ENCODE measurements around the gene PREX1.

PREX1 gene

GRCh38 chr20:48629069-48629959 lies 198.5 kb downstream of the PREX1 start:
- no peak for DNase-seq

DNA sequence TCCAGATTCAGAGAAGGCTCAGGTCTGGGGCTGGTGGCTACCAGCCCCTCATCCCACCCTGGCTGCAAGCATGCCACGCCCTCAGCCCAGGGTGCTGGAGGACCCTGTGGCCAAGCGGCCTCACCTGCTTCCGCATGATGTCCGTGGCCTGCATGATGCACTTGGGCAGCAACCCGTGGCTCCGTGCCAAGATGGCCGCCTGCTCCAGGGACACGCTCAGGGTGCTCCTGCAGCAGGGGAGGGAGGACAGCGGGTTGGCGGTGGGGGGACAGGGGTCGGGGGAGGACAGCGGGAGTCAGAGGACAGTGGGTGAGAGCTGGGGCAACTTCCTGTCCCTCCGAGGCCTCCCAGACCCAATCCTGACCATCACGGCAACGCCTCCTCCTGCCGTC lies 200.1 kb downstream of the PREX1 start:
- DNase-seq = no peak

DNA sequence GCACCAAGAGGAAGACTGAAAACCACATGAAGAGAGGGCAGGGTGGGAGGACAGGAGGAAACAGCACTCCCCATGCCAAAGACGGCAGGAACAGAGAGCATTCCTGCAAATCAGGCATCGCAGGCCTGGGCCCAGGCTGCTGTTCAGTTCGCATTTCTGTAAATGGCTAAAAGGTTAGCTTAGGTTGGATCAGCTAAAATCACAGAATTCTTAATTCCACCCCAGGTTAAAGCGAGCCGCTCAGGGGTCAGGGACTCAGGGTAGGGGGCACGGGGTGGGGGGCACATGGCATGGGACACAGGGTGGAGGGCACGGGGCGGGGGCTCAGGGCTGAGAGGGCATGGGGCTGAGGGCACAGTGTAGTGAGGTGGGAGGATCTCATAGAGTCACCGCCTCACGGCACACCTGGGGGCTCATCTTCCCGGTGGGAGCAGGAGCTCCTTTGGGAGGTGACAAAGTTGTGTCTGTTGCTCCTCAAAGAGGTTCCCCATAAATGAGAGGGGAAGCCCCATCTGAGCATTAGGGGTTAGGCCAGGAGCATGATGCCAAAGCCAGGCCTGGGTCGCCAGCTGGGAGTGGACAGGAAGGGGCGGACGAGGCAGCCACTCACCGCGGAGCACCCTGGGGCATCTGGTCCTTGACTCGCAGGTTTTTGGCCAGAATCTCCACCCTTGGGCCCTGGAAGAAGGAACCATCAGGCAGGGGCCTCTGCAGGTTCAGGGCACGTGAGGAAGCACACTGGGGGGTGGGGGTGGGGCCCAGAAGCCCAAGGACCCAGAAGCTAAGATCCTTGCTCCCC lies 200.7 kb downstream of the PREX1 start:
- no peak for DNase-seq

- DNase-seq = no peak
Observed at GRCh38 chr20:48626226-48626937, 201.4 kb downstream of the PREX1 start.

DNA sequence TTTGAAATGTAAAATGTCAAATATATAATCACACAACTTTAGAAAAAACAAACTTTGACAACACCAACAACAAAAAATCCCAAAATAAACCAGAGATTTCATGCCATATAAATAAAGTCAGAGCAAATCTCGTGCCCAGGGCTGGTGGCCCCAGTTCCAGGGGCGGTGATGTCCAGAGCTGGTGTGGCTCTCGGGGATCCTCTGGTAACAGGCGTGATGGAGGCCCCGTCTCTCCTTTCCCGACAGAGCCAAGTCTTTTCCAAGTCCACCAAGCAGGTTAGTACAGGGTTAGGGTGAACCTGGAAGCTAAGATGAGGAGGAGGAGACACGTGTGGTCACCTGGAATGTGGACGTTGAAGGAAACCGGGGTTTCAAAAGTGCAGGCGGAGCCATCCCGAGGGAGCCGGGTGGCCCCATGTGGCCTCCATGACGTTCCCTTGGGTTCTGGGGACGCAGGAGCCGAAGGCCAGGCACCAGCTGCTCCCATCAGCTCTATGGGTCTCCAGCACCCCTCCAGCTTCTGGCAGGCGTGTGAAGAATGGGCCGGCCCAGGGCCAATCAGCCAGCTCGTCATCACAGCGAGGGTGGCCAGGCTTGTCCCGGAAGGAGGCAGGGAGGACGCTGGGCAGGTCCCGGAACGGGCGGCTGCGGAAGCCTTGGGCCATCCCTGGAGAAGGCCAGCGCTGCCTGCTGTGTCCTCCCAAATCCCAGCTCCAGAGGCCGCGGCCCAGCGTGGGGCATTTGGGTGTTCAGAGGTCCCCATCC lies 202.5 kb downstream of the PREX1 start:
- DNase-seq = no peak

GRCh38 chr20:48624315-48625020 lies 203.3 kb downstream of the PREX1 start:
- DNase-seq = no peak

DNA sequence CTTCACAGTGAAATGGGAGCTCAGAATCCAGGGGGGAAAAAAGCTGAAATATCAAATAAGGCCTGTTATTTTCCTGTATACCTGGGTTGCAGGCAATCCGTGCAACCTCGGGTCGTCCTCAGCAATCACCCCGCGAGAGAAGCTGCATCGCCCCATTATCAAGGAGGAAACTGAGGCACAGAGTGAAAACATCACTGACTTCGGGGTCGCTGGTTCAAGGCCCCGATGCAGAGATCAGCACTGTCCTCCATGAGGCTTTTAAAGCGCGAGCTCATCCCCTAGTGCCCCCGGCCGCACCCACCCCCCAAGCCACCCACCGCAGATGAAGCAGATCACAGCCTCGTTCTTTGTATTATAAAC lies 203.9 kb downstream of the PREX1 start:
- DNase-seq = no peak

DNA sequence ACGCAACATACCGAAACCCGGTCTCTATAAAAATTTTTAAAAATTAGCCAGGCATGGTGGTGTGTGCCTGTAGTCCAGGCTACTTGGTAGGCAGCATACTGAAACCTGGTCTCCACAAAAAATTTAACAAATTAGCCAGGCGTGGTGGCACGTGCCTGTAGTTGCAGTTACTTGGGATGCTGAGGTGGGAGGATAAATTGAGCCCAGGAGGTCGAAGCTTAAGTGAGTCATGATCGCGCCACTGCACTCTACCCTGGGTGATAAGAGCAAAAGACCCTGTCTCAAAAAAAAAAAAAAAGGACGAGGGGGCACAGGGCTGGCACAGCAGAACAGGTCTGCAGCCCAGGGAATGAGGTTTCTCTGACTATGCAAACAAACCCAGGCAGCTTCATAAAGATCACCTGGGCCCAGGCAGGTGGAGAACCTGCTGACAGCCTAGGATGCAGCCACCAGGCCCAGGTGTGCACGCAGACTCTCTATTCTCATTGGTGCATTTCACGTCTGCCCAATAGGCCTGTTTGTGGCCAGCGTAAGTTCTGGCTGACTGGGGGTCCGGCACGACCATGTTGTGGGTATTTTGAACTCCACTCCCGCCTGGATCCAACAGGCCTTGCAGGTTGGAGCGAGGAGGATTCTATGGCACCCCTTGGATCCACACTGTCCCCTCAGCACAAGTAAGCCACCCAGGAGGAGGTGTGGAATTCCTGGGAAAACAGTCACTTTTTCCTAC lies 204.5 kb downstream of the PREX1 start:
- DNase-seq = no peak

- no peak for DNase-seq
Observed at GRCh38 chr20:48622421-48622820, 205.4 kb downstream of the PREX1 start.

DNA sequence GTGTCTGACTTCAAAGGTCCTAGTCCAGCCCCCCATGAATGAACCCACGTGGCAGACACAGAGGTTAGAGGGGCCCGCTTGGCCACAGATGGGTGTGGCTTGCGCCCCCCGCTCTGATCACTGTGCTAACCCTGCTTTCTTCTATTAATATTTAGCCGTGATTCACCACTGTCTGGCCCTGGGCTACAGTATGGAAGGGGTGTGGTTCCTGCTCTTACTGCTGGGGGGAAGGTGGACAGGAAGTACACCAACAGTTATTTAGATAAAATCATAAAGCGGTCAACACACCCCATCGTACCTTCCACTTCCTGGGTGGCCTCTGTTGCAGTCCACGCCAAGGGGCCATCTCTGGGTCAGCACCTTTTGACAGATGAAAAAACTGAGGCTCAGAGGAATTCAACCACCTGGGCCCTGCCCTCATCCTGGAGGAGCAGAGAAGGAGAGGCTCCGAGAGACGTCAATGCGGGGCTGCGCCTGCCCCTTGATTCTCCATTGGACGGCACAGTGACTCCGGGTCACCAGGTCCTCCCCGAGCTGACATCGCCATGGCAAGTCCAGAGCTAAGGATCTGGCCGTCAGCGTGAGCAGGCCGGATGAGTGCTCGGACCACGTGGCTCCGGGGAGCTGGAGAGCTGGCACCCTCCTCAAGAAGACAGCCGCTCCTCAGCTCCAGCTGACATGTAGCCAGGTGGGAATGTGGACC lies 206.3 kb downstream of the PREX1 start:
- DNase-seq = no peak

GRCh38 chr20:48620507-48621375 lies 207.1 kb downstream of the PREX1 start:
- peak; percentile 19 to 37 for DNase-seq

DNA sequence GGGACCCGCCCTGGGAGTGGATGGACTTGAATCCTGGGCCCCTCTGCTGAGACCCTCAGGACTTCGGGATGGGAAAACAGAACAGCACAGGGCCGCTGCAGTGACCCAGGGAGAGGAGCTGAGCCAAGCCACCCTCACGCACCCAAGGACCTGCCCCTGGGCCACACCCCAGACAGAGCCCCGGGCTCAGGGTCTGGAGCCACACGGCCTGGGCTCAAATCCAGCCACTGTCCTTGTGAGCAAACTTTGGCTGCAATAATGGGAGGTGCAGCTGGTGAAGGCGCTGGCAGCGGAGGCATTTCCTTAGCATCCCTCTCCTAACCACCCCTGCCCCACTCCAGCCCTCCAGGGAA lies 207.7 kb downstream of the PREX1 start:
- no peak for DNase-seq

- DNase-seq = no peak
Observed at GRCh38 chr20:48619126-48620101, 208.4 kb downstream of the PREX1 start.

GRCh38 chr20:48618631-48619030 lies 209.2 kb downstream of the PREX1 start:
- no peak for DNase-seq

GRCh38 chr20:48618052-48618451 lies 209.7 kb downstream of the PREX1 start:
- DNase-seq = no peak

DNA sequence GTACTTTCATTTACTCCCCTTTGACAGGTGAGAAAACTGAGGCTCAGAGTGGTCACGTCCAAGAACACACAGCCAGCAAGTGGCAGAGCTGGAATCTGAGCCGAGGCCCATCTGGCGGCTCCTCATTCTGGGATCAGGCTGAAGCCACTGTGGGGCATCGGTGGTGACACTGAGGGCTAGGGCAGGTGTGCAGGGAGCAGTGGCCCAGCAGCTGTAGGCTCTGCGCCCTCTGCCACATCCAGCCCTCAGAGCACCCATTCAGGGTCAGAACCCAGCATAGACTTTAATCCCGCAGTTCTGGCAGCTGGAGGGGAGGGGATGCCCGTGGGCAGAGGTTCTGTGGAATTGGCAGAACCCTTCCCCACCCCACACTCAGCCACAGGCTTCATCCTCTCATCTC lies 210.3 kb downstream of the PREX1 start:
- no peak for DNase-seq

GRCh38 chr20:48616481-48616880 lies 211.3 kb downstream of the PREX1 start:
- DNase-seq = no peak

DNA sequence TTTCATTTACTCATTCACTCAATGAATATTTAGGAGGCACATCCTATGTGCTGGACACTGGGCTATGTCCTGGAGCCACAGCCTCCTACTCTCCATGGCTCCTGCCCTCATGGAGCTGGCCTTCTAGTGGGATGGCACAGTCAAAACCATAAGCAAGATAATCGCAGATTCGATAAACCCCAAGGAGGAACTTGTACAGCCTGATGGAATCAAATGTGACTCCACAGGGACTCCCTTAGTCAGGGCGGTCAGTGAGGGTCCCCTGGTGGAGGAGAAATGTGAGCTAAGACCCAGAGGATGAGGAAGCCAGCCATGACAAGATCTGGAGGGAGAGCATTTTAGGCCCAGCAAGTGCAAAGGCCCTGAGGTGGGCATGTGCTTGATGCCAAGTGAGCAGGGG lies 211.9 kb downstream of the PREX1 start:
- DNase-seq = no peak

Data from AML-193 (cell line).